ENCODE results near the gene DISP2.

The DISP2 gene

GRCh38 chr15:40310993-40311392 is 47.0 kb upstream of the DISP2 start:
- Histone ChIP-seq H2AFZ (ENCODE audit: low read length) (no peak overlapping the region), H2BK5ac (ENCODE audit: low read length) (no peak overlapping the region), H3K27ac (replicated peaks; ENCODE audit: low read length) (no peak overlapping the region), H3K18ac (ENCODE audit: low read length) (no peak overlapping the region), H2AK5ac (ENCODE audit: low read depth, low read length) (no peak overlapping the region), H2BK120ac (ENCODE audit: low read depth, low read length) (no peak overlapping the region), H3K4me2 (ENCODE audit: insufficient read depth, low read length, poor library complexity, severe bottlenecking) (no peak overlapping the region), H3K4ac (ENCODE audit: low read length) (no peak overlapping the region), H3K27me3 (ENCODE audit: control insufficient read depth in 3 of 3, insufficient read depth in 3 of 3, low read depth in 1 of 3, low read length in 3 of 3) (peaks cover 0 to 7% (median 6%) of the 10 kb centered on the region in 3 experiments), H2BK12ac (ENCODE audit: low read length) (no peak overlapping the region), H4K91ac (ENCODE audit: low read depth, low read length, poor library complexity) (no peak overlapping the region), H2BK15ac (ENCODE audit: low read length) (no peak overlapping the region), H3K9ac (ENCODE audit: low read depth, low read length, poor library complexity) (no peak overlapping the region), H3K79me1 (ENCODE audit: low read depth, low read length) (no peaks in the 10 kb centered on the region), H3K9me3 (replicated peaks in 1 of 2; ENCODE audit: control insufficient read depth in 2 of 2, insufficient read depth in 1 of 2, low read depth in 1 of 2, low read length in 2 of 2) (no peaks in the 10 kb centered on the region), H3K36me3 (replicated peaks in 1 of 2; ENCODE audit: control insufficient read depth in 2 of 2, insufficient read depth in 2 of 2, low read length in 2 of 2) (no peaks in the 10 kb centered on the region), H3K4me1 (ENCODE audit: control insufficient read depth in 2 of 2, insufficient read depth in 1 of 2, low read depth in 1 of 2, low read length in 2 of 2) (peaks cover 5 to 31% of the 10 kb centered on the region in 2 donors), H3K14ac (ENCODE audit: low read length) (no peak overlapping the region), H4K8ac (ENCODE audit: low read depth, low read length) (no peak overlapping the region), H3K4me3 (ENCODE audit: low read length in 2 of 2) (no peak overlapping the region), H3K23ac (ENCODE audit: low read depth, low read length, poor library complexity) (no peak overlapping the region)
- no peak for DNase-seq (ENCODE audit: low spot score)
- WGBS, 2 donors (ENCODE audit: extremely low coverage in 2 of 2, insufficient read length in 2 of 2, insufficient replicate concordance in 1 of 2), result no CpG with 5 or more reads among the region's 3 CpGs

- Histone ChIP-seq H3K9ac (ENCODE audit: low read depth, low read length, poor library complexity) (peak overlapping the region; percentile 12), H3K23ac (ENCODE audit: low read depth, low read length, poor library complexity) (peak overlapping the region; percentile 58), H3K36me3 (replicated peaks in 1 of 2; ENCODE audit: control insufficient read depth in 2 of 2, insufficient read depth in 2 of 2, low read length in 2 of 2) (no peaks in the 10 kb centered on the region), H3K9me3 (replicated peaks in 1 of 2; ENCODE audit: control insufficient read depth in 2 of 2, insufficient read depth in 1 of 2, low read depth in 1 of 2, low read length in 2 of 2) (no peaks in the 10 kb centered on the region), H2AFZ (ENCODE audit: low read length) (no peak overlapping the region), H2BK5ac (ENCODE audit: low read length) (no peak overlapping the region), H3K4ac (ENCODE audit: low read length) (no peak overlapping the region), H3K4me2 (ENCODE audit: insufficient read depth, low read length, poor library complexity, severe bottlenecking) (no peak overlapping the region), H2BK120ac (ENCODE audit: low read depth, low read length) (no peak overlapping the region), H3K14ac (ENCODE audit: low read length) (no peak overlapping the region), H3K18ac (ENCODE audit: low read length) (no peak overlapping the region), H2BK15ac (ENCODE audit: low read length) (no peak overlapping the region), H4K8ac (ENCODE audit: low read depth, low read length) (no peak overlapping the region), H4K91ac (ENCODE audit: low read depth, low read length, poor library complexity) (no peak overlapping the region), H3K27ac (replicated peaks; ENCODE audit: low read length) (no peak overlapping the region), H3K4me3 (ENCODE audit: low read length in 2 of 2) (no peak overlapping the region), H3K27me3 (ENCODE audit: control insufficient read depth in 3 of 3, insufficient read depth in 3 of 3, low read depth in 1 of 3, low read length in 3 of 3) (peaks cover 0 to 7% (median 6%) of the 10 kb centered on the region in 3 experiments), H3K79me1 (ENCODE audit: low read depth, low read length) (no peaks in the 10 kb centered on the region), H2AK5ac (ENCODE audit: low read depth, low read length) (no peak overlapping the region), H2BK12ac (ENCODE audit: low read length) (no peak overlapping the region), H3K4me1 (ENCODE audit: control insufficient read depth in 2 of 2, insufficient read depth in 1 of 2, low read depth in 1 of 2, low read length in 2 of 2) (peaks cover 5 to 18% of the 10 kb centered on the region in 2 donors)
- no peak for DNase-seq (ENCODE audit: low spot score)
- WGBS, 2 donors (ENCODE audit: extremely low coverage in 2 of 2, insufficient read length in 2 of 2, insufficient replicate concordance in 1 of 2), result no CpG with 5 or more reads among the region's 10 CpGs
Observed at GRCh38 chr15:40312370-40313158, 45.5 kb upstream of the DISP2 start.

DNA sequence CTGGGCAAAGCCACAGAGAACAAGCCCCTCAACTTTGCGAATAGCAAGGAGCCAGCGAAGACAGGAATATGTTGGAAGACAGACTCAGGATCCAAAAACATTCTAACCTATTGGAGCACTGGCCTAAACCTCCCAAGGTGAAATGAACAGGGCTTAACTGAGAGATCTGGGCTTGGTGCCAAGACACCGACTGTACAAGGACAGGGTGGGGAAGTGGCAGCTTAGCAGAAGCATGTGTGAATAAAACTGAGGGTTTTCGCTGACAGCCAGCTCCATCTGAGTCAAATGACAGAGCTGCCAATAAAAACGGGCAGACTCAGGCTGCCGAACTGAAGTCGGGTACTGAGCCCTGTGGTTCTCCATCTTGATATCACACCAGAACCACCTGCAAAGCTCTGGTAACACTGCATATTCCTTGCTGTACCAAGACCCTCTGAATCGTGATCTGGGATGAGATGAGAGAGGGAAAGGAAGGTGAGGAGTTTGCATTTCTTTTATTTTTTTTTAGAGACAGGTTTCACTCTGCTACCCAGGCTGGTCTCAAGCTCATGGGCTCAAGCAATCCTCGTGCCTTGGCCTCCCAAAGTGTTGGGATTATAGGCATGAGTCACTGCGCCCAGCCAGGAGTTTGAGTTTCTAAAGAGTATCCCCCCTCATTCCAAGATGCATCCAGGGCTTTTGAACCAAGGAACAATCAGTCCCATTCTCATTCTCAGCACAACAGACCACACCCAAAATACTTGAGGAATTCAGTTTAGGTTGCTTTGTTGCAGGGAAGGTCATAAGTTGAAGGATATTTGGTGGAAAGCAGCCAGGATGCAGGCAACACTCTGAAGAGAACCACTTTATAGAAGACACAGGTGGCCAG is 44.3 kb upstream of the DISP2 start:
- Histone ChIP-seq H3K79me1 (ENCODE audit: low read depth, low read length) (no peaks in the 10 kb centered on the region), H2BK12ac (ENCODE audit: low read length) (no peak overlapping the region), H4K91ac (ENCODE audit: low read depth, low read length, poor library complexity) (no peak overlapping the region), H3K4me1 (ENCODE audit: control insufficient read depth in 2 of 2, insufficient read depth in 1 of 2, low read depth in 1 of 2, low read length in 2 of 2) (peaks cover 3 to 12% of the 10 kb centered on the region in 2 donors), H3K9me3 (replicated peaks in 1 of 2; ENCODE audit: control insufficient read depth in 2 of 2, insufficient read depth in 1 of 2, low read depth in 1 of 2, low read length in 2 of 2) (no peaks in the 10 kb centered on the region), H3K27me3 (ENCODE audit: control insufficient read depth in 3 of 3, insufficient read depth in 3 of 3, low read depth in 1 of 3, low read length in 3 of 3) (peaks cover 0 to 7% (median 6%) of the 10 kb centered on the region in 3 experiments), H3K4me3 (ENCODE audit: low read length in 2 of 2) (peak overlapping the region in 1 of 2 donors; percentile 29), H3K23ac (ENCODE audit: low read depth, low read length, poor library complexity) (no peak overlapping the region), H3K27ac (replicated peaks; ENCODE audit: low read length) (no peak overlapping the region), H3K9ac (ENCODE audit: low read depth, low read length, poor library complexity) (no peak overlapping the region), H3K18ac (ENCODE audit: low read length) (no peak overlapping the region), H2BK120ac (ENCODE audit: low read depth, low read length) (no peak overlapping the region), H3K14ac (ENCODE audit: low read length) (no peak overlapping the region), H4K8ac (ENCODE audit: low read depth, low read length) (no peak overlapping the region), H2AK5ac (ENCODE audit: low read depth, low read length) (no peak overlapping the region), H2AFZ (ENCODE audit: low read length) (no peak overlapping the region), H3K4ac (ENCODE audit: low read length) (no peak overlapping the region), H3K4me2 (ENCODE audit: insufficient read depth, low read length, poor library complexity, severe bottlenecking) (no peak overlapping the region), H2BK5ac (ENCODE audit: low read length) (no peak overlapping the region), H2BK15ac (ENCODE audit: low read length) (no peak overlapping the region), H3K36me3 (replicated peaks in 1 of 2; ENCODE audit: control insufficient read depth in 2 of 2, insufficient read depth in 2 of 2, low read length in 2 of 2) (no peaks in the 10 kb centered on the region)
- no CpG with 5 or more reads among the region's 10 CpGs for WGBS, 2 donors (ENCODE audit: extremely low coverage in 2 of 2, insufficient read length in 2 of 2, insufficient replicate concordance in 1 of 2)
- DNase-seq (ENCODE audit: low spot score), result no peak

DNA sequence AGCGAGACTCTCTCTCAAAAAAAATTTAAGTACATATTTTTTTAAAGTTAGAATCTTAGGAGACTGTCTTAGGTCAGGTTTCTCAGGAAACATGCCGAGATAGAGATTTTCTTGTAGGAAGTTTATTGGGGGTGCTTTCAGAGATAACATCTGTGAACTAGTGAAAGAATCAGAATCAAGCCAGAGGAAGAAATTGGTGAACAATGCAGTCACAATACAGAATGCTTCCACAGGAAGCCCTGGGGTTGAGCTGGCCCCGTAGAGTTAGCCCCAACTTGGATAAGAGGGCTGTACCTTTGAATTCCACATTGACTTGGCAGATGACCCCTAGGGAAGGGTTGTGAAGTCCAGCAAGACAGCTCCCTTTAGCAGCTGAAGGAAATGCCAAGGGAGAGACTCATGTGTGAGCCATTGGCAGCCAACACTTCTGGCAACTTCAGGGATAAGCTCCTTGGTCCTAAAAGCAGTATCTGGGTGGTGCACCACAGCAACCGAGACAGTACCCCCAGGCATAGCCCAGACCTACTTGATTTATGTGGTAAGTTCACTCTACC is 43.2 kb upstream of the DISP2 start:
- Histone ChIP-seq H3K27me3 (ENCODE audit: control insufficient read depth in 3 of 3, insufficient read depth in 3 of 3, low read depth in 1 of 3, low read length in 3 of 3) (peaks cover 0 to 7% (median 6%) of the 10 kb centered on the region in 3 experiments), H3K4me3 (ENCODE audit: low read length in 2 of 2) (no peak overlapping the region), H2AK5ac (ENCODE audit: low read depth, low read length) (no peak overlapping the region), H3K9ac (ENCODE audit: low read depth, low read length, poor library complexity) (no peak overlapping the region), H3K4ac (ENCODE audit: low read length) (no peak overlapping the region), H3K4me1 (ENCODE audit: control insufficient read depth in 2 of 2, insufficient read depth in 1 of 2, low read depth in 1 of 2, low read length in 2 of 2) (peaks cover 0 to 2% of the 10 kb centered on the region in 2 donors), H4K8ac (ENCODE audit: low read depth, low read length) (no peak overlapping the region), H3K36me3 (replicated peaks in 1 of 2; ENCODE audit: control insufficient read depth in 2 of 2, insufficient read depth in 2 of 2, low read length in 2 of 2) (no peaks in the 10 kb centered on the region), H3K18ac (ENCODE audit: low read length) (no peak overlapping the region), H3K4me2 (ENCODE audit: insufficient read depth, low read length, poor library complexity, severe bottlenecking) (no peak overlapping the region), H2BK12ac (ENCODE audit: low read length) (no peak overlapping the region), H2BK120ac (ENCODE audit: low read depth, low read length) (no peak overlapping the region), H2BK5ac (ENCODE audit: low read length) (no peak overlapping the region), H3K79me1 (ENCODE audit: low read depth, low read length) (no peaks in the 10 kb centered on the region), H2AFZ (ENCODE audit: low read length) (no peak overlapping the region), H3K27ac (replicated peaks; ENCODE audit: low read length) (no peak overlapping the region), H3K23ac (ENCODE audit: low read depth, low read length, poor library complexity) (no peak overlapping the region), H2BK15ac (ENCODE audit: low read length) (no peak overlapping the region), H3K14ac (ENCODE audit: low read length) (no peak overlapping the region), H4K91ac (ENCODE audit: low read depth, low read length, poor library complexity) (no peak overlapping the region), H3K9me3 (replicated peaks in 1 of 2; ENCODE audit: control insufficient read depth in 2 of 2, insufficient read depth in 1 of 2, low read depth in 1 of 2, low read length in 2 of 2) (no peaks in the 10 kb centered on the region)
- no peak for DNase-seq (ENCODE audit: low spot score)
- WGBS, 2 donors (ENCODE audit: extremely low coverage in 2 of 2, insufficient read length in 2 of 2, insufficient replicate concordance in 1 of 2), result no CpG with 5 or more reads among the region's 4 CpGs

Measured in neuronal stem cell (in vitro differentiated cells).